HL-60/S4 (cell line): Measurements from ENCODE around the gene ROCK1.
"Not testable (repeated sequence)": the region's sequence is repeated elsewhere in the genome, so short reads cannot be mapped to it uniquely, and the experiment has no call there.

Experiments used
- in situ Hi-C: fragments of 300-500 bp; cut with MboI; formaldehyde crosslinking; loops from 2 replicates; pipeline ENCODE4 v1.14.3; 2022; ENCODE audit warnings: low sequenced_read_pairs

ROCK1 gene

GRCh38 chr18:21111346-21112139, at the start of gene ROCK1:
TSS of gene ROCK1 (minus strand) at chr18:21111813. CDS start at chr18:21110910, 903 bp downstream.
- in situ Hi-C loops: no loop called here

GRCh38 chr18:21155443-21155842, 43.8 kb upstream of the ROCK1 start:
- in situ Hi-C loops: loop anchor here (25.0 kb wide), 1 partner anchor 93 kb away; no protein-coding TSS in a partner anchor

DNA sequence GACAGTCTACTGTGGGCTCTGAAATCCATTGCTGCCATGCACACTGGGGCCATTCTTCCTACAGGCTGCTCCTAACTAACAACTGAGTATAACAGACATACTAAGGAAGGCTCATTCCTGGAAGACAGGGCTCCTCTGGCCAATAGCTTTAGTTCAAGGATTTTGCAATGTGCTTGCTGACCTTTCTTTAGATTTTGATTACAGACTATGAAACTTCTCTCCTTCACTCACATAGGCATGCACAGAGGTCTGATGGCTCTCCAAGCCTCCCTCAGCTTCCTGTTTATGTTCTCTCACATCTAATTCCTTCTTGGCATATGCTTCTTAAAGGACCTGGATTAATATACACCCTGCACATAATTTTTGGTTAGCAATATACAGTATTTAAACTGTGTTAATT, 34.4 kb upstream of the ROCK1 start:
- in situ Hi-C loops: no loop called here

DNA sequence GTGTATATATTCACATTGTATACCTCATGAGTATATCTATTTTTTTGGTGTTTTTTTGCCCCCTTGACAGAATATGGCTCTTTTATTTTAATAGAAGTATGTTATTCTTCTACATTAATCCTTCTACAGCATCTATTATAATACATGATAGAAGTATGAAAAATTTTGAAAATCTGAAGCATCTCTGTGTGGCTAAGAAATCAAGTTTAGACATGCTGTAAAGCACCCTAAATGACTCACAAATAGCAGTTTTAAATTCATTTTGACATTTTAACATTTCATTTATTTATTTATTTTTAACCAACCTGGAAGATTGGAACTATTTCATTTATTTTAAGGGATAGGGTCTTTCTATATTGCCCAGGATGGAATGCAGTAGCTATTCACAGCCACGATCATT, 33.8 kb upstream of the ROCK1 start:
- in situ Hi-C loops: no loop called here

- in situ Hi-C loops: no loop called here
These were observed 30.2 kb upstream of the ROCK1 start for GRCh38 chr18:21141668-21142422.

- in situ Hi-C loops: not testable (repeated sequence)
These were observed 26.3 kb upstream of the ROCK1 start for GRCh38 chr18:21137719-21138488.

- in situ Hi-C loops: no loop called here
These were observed 23.3 kb upstream of the ROCK1 start for GRCh38 chr18:21134895-21135294.

GRCh38 chr18:21132398-21132918, 20.8 kb upstream of the ROCK1 start:
- in situ Hi-C loops: no loop called here

- in situ Hi-C loops: no loop called here
These were observed 20.1 kb upstream of the ROCK1 start for GRCh38 chr18:21131698-21132227.

DNA sequence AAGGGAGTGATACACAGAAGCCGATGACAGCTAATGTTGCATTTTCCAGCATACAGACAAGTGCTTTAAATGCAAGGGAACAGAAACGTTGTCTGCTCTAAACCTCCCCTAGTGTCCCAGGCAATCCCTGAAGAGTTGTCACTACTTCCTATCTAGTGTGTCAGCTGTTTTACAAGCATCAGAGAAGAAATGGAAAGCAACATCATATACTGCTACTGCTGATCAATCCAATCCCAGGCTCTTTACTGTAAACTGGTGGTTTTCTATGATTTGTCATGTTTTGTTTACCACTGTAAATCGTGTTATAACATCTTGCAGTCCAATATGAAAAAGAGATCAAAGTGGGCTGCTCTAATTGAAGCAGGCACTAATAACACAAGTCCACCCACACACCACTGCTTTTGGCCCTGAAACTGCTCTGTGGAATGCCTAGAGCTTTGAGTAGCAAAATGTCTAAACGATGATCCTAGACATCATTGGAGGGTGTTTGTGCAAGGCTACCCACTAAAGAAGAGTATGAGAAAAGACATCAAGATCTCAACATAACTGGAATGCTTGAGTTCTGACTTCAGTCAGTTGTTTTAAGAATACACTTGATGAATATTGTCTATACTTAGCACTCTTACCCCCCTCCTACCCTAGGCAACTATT, 18.1 kb upstream of the ROCK1 start:
- in situ Hi-C loops: no loop called here

- in situ Hi-C loops: no loop called here
These were observed 11.8 kb upstream of the ROCK1 start for GRCh38 chr18:21123290-21123926.

GRCh38 chr18:21118806-21119205, 7.2 kb upstream of the ROCK1 start:
- in situ Hi-C loops: no loop called here

- in situ Hi-C loops: no loop called here
These were observed 6.0 kb upstream of the ROCK1 start for GRCh38 chr18:21117409-21118131.

DNA sequence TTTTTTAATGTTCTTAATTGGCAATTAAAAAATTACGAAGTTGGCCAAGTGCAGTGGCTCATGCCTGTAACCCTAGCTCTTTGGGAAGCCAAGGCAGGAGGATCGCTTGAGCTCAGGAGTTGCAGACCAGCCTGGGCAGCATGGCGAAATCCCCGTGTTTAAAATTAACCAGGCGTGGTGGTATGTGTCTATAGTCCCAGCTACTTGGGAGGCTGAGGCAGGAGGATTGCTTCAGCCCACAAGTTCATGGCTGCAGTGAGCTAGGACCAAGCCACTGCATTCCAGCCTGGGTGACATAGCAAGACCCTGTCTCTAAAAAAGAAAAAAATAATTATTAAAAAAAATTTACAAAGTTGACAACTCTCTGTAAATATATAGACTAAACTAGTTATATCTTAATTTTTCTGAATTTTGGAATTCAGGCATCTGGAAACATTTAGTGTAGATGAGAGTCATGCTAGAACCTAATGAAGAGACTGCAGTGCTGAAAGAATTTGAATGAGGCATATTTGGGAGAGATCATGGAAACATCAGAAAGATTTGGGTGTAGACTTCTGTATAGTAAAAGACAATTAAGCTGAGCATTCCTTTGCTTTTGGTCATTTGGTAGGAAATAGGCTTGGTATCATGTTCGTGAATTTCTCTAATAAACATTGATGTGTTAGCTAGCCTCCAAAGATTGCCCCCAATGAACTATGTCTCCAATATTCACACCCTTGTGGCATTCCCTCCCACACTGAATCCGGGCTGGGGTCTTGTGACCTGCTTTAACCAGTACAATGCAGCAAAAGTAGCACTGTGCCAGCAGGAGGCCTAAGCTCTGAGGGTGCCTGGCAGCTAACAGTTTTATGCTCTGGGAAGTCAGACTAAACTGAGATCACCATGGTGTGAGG, 4.2 kb upstream of the ROCK1 start:
- in situ Hi-C loops: no loop called here

DNA sequence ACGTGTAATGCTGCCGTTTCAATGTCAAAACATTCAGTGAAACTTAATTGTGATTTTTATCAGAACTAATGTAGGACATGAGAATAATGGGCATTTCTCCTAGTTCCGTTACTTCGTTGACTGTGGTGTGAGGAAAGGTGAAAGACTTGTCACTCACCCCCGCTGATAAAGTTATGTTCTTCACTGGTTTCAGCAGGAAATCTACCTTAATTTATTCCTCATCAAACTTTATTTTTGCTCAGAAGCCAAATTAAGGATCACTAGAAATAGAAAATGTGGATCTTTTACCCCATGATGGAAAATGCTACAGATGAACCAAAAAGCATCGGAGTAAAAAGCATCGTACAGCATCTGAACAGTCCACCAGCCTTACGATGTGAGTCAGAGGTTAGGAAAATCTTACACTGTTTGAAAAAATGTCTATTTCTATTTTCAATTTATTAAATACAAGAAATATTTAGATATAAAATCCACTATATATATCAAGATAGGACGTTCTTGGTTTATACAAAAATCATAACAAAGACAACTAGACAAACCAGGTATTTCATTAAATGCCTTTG, 1.0 kb upstream of the ROCK1 start:
- in situ Hi-C loops: no loop called here

DNA sequence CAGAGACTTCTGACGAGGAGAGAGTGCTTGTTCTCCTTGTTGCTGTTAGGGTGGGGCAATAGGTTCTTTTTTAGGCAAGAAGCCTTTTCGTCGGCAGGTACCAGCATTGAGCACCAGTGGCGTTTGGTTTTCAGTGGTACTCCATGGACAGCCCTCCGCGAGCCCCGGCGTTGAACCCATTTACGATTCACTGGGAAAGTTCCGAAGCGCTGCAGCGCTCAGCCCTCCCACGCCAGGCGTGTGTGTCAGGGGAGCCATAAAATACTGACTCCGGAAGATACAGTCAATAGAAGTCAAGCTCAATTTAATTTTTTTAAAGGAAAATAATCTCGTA, 494 bp upstream of the ROCK1 start:
- in situ Hi-C loops: no loop called here

GRCh38 chr18:21110713-21111345, 784 bp downstream of the ROCK1 start:
- in situ Hi-C loops: no loop called here
